AML-193 (cell line): ENCODE data around the gene CD33.

Source experiments
- DNase-seq, 2 experiments: peaks; one replicate each; lab custom pipeline; 2025; lab: John Stamatoyannopoulos, UW

Gene CD33

DNA sequence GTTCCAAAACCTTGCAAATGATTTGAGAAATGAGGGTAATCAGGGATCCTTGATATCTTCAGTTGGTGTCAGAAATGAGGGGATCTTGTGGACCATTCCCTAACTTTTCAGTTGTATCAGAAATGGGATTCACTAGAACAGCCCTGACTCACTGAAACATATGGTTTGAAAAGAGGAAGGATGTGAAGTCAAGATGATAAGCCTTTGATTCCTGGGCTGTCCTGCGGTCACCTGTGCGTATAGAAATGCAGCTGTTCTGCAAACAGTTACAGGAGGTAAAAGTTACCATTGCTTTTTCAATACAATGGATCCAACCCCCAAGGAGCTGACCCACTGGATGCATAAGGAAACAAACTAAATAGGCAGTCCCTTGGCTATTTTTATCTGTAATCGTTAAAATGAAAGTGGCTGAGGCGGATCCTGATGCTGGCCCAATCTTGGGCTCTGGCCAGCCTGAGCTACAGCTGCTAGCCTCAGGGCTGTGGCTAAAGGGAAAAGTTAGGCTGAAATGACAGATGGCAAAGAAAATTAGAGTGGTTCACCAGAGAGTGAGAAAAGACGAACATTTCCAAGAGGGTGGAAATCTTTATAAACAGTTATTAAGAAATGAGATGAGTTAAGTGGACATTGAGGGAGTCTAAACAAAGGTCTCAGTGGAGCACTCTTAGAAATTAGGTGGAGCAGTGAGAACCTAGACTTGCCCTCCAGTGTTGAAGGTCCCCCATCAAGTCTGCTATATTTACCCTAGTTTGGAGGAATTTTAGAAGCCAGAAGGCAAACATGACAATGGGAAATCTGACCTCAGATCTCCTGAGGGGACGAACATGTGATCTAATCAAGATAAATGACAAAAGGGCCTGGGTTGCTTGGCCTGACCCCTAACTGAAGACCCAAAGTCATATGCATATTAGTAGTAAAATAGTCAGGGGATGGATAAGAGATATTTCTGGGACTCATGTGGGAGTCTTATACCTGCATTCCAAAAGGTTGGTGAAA, 33.6 kb downstream of the CD33 start:
- DNase-seq, result peak; percentile 49 to 56

DNA sequence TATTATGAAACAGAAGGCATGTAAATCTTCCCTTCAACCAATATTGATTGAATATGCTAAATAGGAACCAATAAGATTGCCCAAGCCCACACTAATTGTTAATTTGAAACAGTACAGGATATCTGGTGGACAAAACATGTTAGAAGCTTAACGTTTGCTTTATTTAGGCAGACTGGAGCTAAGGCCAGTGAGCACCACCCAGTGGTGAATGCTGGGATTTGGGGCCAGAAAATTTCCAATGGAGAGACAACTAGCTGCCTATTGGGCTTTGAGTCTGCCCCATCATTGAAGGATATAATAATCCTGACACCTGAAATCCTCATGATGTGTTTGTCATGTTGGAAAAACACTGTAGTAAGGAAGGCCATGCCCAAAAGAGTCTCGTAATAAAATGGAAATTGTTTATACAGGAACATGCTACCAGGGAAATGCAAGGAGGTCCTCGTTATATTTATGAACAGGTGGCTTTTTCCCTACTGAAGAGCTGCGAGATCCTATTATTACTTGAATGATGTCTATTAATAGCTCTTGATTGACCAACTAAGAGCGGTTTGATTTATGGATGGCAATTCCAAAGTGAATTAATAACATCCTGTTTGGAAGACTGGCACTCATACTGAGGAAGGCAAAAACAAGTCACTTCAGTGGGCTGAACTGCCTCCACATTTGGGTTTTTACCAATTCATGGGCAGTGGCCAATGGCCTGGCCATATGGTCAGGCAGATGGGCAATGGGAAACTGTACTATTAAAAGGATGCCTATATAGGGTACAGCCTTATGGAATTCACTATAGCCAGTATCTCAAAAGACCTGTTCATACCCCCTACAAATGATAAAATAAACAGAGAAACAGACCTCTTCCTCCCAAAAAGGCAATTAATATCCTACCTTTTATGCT, 34.7 kb downstream of the CD33 start:
- peak; percentile 63 to 66 for DNase-seq

DNA sequence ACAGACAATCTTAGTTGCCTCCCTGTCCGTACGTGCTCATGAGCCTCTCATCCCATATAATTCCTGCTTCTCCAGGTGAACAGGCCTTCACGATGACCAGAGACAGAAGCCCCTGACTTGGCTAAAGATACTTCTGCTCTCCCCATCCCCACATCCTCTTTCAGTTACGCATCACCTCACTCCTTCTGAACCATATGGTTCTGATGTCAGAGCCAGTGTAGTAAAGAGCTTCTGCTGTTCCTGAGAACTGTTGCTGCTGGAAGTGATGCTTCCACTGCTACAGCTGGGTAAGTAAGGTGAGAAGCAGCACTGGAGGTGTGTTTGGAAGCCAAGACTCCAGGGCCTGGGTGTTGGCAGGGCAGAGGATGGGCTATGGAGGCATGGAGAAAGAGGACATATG, 38.9 kb downstream of the CD33 start:
- DNase-seq, result no peak

DNA sequence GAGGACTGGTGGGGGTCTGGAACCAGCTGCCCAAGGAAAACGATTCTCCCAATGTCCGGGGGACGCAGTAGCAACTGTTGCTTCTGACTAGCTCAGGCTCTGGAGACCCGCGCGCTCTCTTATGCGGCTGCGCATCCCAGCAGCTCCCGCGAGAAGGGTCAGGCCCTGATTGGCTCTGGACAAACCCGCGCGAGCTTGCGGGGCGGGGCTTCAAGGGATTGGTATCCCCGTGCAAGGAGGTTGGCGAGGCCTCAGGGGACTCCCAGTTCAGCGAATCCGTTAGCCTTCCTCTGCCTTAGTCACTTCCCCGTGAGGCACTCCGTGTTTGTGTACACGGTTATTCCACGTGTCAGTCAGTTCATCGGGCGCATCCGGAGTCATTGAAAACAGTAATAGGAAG, 46.2 kb downstream of the CD33 start:
- DNase-seq, result no peak

DNA sequence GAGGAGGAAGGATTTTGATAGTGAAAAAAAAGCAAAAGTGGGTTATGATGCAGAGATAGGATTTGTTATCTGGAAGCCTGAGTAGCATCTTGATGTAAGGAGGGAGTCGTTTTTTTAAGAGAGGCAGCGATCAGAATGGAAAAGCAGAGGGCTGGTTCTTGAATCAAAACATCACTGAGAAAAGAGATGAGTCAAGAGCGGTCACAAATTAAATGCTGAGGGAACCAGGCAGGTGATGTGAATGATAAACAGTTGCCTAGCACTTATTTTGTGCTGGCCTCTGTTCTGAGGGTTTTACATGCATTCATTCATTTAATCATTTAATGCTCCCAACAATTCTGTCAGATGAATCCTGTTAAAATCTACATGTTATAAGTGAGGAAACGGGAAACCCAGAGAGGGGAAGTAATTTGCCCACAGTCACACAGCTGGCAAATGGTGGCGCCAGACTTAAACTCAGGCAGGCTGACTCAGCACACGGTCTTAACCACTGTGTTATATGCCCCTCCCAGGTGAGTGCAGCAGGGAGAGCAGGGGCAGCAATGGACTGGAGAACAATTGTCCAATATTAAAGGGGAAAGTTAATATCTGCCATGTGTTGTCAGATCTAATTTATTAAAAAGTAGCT, 47.4 kb downstream of the CD33 start:
- no peak for DNase-seq

DNA sequence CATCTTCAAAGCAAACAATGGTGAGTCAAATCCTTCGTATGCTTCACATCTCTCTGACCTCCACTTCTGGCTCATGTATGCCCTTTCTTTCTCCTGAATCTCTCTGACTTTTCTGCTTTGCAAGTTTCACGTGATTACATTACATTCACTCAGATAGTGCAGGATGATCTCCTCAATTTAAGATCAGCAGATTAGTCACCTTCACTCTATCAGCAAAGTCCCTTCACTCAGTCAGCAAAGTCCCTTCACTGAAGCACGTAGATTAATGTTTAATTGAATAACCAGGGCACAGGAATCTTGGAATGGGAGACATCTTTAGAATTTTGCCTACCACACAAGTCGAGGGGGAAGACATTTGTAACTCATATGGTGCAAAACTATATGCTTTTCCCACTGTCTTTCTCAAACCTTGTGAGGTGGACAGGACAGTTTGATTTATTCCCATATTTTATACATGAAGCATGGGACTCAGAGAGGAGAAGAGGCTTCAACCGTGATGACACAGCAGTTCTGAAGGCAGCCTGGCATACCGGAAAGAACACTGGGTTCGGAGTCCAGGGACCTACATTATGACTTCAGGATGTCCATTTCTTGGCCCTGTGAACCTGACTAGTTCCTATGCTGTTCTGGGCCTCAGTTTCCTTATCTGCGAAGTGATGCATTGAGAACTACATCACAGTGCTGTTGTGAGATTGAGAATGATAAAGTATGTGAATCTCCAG, 49.3 kb downstream of the CD33 start:
- no peak for DNase-seq

DNA sequence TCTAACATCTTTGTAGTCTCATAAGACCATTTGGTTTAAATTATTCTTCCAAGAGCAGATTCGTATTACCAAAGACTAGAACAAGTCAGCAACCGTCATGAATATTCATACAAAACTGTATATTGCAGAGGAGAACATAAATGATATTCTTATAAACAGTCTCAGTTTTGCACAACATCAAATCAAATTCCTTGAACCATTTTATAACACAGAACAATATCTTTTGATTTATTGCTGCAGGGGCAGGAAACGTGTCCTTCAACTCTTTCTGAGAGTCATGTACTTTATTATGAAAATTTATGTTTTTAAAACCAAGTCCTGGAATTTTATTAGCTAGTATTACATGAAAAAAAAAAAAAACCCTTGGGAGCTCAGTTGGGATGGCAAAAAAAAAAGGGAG, 52.2 kb downstream of the CD33 start:
- DNase-seq, result no peak

DNA sequence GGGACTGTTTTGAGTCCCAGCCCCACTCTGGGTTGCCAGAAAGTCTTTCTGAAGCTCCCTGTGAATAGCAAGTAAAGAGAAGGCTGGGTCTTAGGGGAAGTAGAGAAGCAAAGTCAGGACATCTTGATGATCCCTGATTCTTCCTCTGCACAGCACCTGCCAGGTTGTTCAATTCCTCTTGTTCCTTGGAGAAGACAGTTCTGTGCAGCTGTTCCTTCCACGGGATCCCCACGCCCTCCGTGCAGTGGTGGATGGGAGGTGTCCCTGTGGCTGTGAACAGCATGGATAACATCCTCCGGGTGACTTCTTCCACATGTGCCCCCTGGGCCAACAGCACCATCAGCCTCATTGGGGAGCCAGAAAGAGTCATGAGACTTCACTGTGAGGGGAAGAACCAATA, 57.5 kb downstream of the CD33 start:
- no peak for DNase-seq

DNA sequence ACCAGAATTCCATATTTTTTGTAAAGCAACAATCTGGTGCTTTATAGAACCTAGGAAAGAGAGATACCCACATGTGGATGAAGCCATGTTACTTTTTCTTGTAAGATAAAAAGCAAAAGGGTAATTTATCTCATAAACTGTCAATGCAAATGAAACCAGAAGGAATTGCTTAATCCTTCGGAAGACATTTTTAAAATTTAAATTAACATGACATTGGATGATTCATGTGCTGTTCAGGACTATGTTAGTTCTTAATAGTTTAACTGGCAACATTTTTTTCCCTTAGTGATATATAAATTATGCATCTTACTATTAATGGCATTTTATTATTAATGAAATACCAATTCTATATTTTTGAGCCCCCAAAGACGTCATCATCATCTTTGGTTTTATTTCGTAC, 60.8 kb downstream of the CD33 start:
- no peak for DNase-seq
